A549 treated with Mapracorat at 1 μM for 4 hours (cell line): ENCODE data around the gene PCDHA8. TPM values are rescaled to one million over a fixed set of nuclear protein-coding genes. Genes with fewer than 3 reads are reported as not detected.

Experiments
- total RNA-seq: library from RNA; stranded (reverse); fragments of 200-300 nt; extraction: Qiagen RNA extraction; gene quantifications from 5 replicates; pipeline ENCODE4 v1.2.3, GENCODE V29; 2022

The PCDHA8 gene
- total RNA-seq, 1 experiment from 2014 or later, result 0.06 TPM

Other genes starting within 250 kb of the PCDHA8 start
- gene CD14, start 208.0 kb upstream of the PCDHA8 start, total RNA-seq, result 3.4 to 4.7 TPM (median 4.3 TPM) in 5 replicates
- gene TMCO6, start 201.7 kb upstream of the PCDHA8 start, total RNA-seq, result 8.4 to 14.4 TPM (median 13.0 TPM) in 5 replicates
- gene NDUFA2, start 193.6 kb upstream of the PCDHA8 start, total RNA-seq, result 113 to 119 TPM (median 117 TPM) in 5 replicates
- gene IK, start 193.4 kb upstream of the PCDHA8 start, total RNA-seq, result 86.3 to 123 TPM (median 89.1 TPM) in 5 replicates
- 27.2 to 30.4 TPM (median 27.7 TPM) in 5 replicates for gene WDR55, start 176.3 kb upstream of the PCDHA8 start, total RNA-seq
- gene DND1, start 167.6 kb upstream of the PCDHA8 start, total RNA-seq, result 0.66 to 1.0 TPM (median 0.88 TPM) in 5 replicates
- 70.9 to 83.6 TPM (median 77.9 TPM) in 5 replicates for gene HARS1, start 149.8 kb upstream of the PCDHA8 start, total RNA-seq
- 34.5 to 42.6 TPM (median 36.4 TPM) in 5 replicates for gene HARS2, start 149.7 kb upstream of the PCDHA8 start, total RNA-seq
- 80.7 to 116 TPM (median 88.0 TPM) in 5 replicates for gene ZMAT2, start 140.7 kb upstream of the PCDHA8 start, total RNA-seq
- gene PCDHA1, start 55.0 kb upstream of the PCDHA8 start, total RNA-seq, result 0.06 to 0.23 TPM (median 0.14 TPM) in 5 replicates
- gene PCDHA2, start 46.3 kb upstream of the PCDHA8 start, total RNA-seq, result 0.10 TPM in 1 of 5 replicates, not detected in the others
- 0.71 to 1.1 TPM (median 0.99 TPM) in 5 replicates for gene PCDHA3, start 40.1 kb upstream of the PCDHA8 start, total RNA-seq
- 1.5 to 1.8 TPM (median 1.7 TPM) in 5 replicates for gene PCDHA4, start 34.1 kb upstream of the PCDHA8 start, total RNA-seq
- gene PCDHA5, start 19.6 kb upstream of the PCDHA8 start, total RNA-seq, result 0.64 to 0.87 TPM (median 0.77 TPM) in 5 replicates
- gene PCDHA6, start 13.2 kb upstream of the PCDHA8 start, total RNA-seq, result 0.06 to 0.08 TPM in 2 of 5 replicates, not detected in the others
- gene PCDHA7, start 6.9 kb upstream of the PCDHA8 start, total RNA-seq, result 0.09 to 0.15 TPM (median 0.12 TPM) in 4 of 5 replicates, not detected in the other
- 0.02 TPM in 1 of 5 replicates, not detected in the others for gene PCDHA9, start 7.2 kb downstream of the PCDHA8 start, total RNA-seq
- gene PCDHA10, start 14.7 kb downstream of the PCDHA8 start, total RNA-seq, result 0.01 to 0.06 TPM (median 0.03 TPM) in 4 of 5 replicates, not detected in the other
- 0.04 to 0.08 TPM (median 0.06 TPM) in 4 of 5 replicates, not detected in the other for gene PCDHA11, start 27.8 kb downstream of the PCDHA8 start, total RNA-seq
- gene PCDHA12, start 34.1 kb downstream of the PCDHA8 start, total RNA-seq, result 2.8 to 3.2 TPM (median 3.0 TPM) in 5 replicates
- 0.05 to 0.06 TPM in 2 of 5 replicates, not detected in the others for gene PCDHA13, start 40.9 kb downstream of the PCDHA8 start, total RNA-seq
- gene PCDHAC1, start 85.1 kb downstream of the PCDHA8 start, total RNA-seq, result 1.6 to 2.3 TPM (median 2.0 TPM) in 5 replicates
- 3.5 to 4.8 TPM (median 3.9 TPM) in 5 replicates for gene PCDHAC2, start 125.3 kb downstream of the PCDHA8 start, total RNA-seq
- not detected in 5 replicates for gene PCDHB1, start 210.2 kb downstream of the PCDHA8 start, total RNA-seq